Head of caudate nucleus (tissue), 42 donors: Measurements from ENCODE around the gene WDR90.

ENCODE experiments used
- DNase-seq, 42 donors: peaks; one replicate each; pipeline versions ENCODE4 v3.0.0 to v3.0.0-alpha.2; 2020 to 2021; ENCODE audit warnings: mixed read lengths in 7 of 42
- intact Hi-C: fragments of 100-400 bp; cut with DNase I; formaldehyde crosslinking; loops from one replicate; pipeline ENCODE4 v1.15.0; 2022

Gene WDR90

GRCh38 chr16:625117-625976, 23.8 kb upstream of the WDR90 start:
- DNase-seq = peak in 1 of 42 donors; percentile 14
- intact Hi-C loops = no loop called here

GRCh38 chr16:625977-626765, 23.0 kb upstream of the WDR90 start:
- DNase-seq = no peak
- intact Hi-C loops = no loop called here

GRCh38 chr16:626787-627453, 22.2 kb upstream of the WDR90 start:
- intact Hi-C loops = no loop called here

GRCh38 chr16:627454-628239, 21.5 kb upstream of the WDR90 start:
- DNase-seq = peak in 3 of 42 donors; percentile 11 to 30 (median 26)
- intact Hi-C loops = no loop called here

More at GRCh38 chr16:626787-627453, 22.2 kb upstream of the WDR90 start:
- peak in 30 of 42 donors; percentile 31 to 84 (median 65) for DNase-seq

- peak in 1 of 42 donors; percentile 8 for DNase-seq
Measured at GRCh38 chr16:628321-629061, 20.7 kb upstream of the WDR90 start.

GRCh38 chr16:629185-629832, 19.9 kb upstream of the WDR90 start:
- intact Hi-C loops = no loop called here
- DNase-seq = peak in 1 of 42 donors; percentile 9

More at GRCh38 chr16:628321-629061, 20.7 kb upstream of the WDR90 start:
- intact Hi-C loops = no loop called here

DNA sequence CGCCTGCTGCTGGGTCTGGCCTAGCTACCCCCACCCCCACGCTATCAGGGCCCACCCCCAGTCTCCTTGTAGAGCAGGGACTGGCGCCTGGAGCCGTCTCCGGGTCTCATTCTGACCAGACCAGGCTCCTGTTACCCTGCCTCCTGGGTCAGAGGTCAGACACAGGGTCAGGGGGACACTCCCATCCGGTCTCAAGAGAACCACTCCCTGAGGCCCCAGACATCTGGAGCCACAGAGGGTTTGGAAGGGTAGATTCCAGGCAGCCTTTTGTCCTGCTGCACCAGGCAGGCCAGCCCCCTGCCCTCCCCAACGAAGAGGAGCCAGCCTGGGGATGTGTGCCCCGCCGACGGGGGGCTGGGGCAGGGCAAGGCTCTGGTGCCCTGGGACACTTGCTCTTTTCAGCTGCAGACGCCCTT, 19.3 kb upstream of the WDR90 start:
- intact Hi-C loops = no loop called here
- peak in 1 of 42 donors; percentile 9 for DNase-seq

- peak in 1 of 42 donors; percentile 10 for DNase-seq
- intact Hi-C loops = no loop called here
Measured at GRCh38 chr16:630249-630814, 18.8 kb upstream of the WDR90 start.

- intact Hi-C loops = no loop called here
- DNase-seq = peak in 1 of 42 donors; percentile 15
Measured at GRCh38 chr16:630815-631405, 18.3 kb upstream of the WDR90 start, which contains the start of gene WFIKKN1. TSS of gene WFIKKN1 (plus strand) at chr16:630985. CDS start at chr16:631254, 269 bp downstream.

- intact Hi-C loops = no loop called here
Measured at GRCh38 chr16:631808-632358, 17.3 kb upstream of the WDR90 start.

GRCh38 chr16:632486-633335, 16.5 kb upstream of the WDR90 start:
- no peak for DNase-seq
- intact Hi-C loops = no loop called here

More at GRCh38 chr16:631808-632358, 17.3 kb upstream of the WDR90 start:
- no peak for DNase-seq

GRCh38 chr16:633336-634050, 15.7 kb upstream of the WDR90 start:
- intact Hi-C loops = no loop called here
- DNase-seq = no peak

DNA sequence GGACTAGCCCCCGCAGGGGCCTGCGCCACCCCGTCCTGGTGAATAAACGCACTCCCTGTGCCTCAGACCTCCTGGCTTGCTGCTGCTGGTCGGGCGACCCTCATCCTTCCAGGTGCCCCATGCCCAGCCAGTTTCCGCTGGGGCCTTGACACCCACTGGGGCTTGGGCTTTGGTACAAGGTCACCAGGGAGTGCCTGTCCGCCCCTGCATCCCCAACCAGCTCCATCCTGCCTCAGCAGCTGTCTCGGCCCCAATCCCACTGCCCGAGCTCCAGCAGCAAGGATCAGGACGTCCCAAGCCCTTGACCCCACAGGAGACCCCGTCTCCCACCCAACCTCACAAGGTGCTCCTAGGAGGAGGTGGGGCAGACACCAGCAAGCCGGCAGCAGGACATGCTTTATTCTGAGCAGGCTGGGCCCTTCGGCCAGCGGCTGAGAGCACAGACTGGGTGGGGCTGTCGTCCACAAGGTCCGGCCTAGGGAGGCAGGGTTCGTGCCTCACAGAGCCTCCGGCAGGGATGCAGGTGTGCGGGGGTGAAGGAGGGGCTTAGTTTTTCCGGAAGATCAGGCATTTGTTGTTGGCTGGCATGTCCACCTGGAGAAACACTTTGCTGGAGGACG, 15.0 kb upstream of the WDR90 start:
- intact Hi-C loops = no loop called here
- DNase-seq = no peak

- no peak for DNase-seq
- intact Hi-C loops = no loop called here
Measured at GRCh38 chr16:634996-635395, 14.2 kb upstream of the WDR90 start.
